ENCODE results near the gene DDHD1. TPM values are rescaled to one million over a fixed set of nuclear protein-coding genes. Genes with fewer than 3 reads are reported as not detected.

DDHD1 gene
- total and polyA plus RNA-seq, 10 donors: 3.4 to 52.2 (median 25.9) TPM

- Histone ChIP-seq H3K36me3 (peaks cover 0 to 78% (median 15%) of the 10 kb centered on the region in 6 donors), H3K4me1 (no peaks in the 10 kb centered on the region), H3K9me3 (no peaks in the 10 kb centered on the region), H3K4me3 (no peak overlapping the region), H3K27ac (no peak overlapping the region), H3K27me3 (replicated peaks in 1 of 7) (no peaks in the 10 kb centered on the region)
- 96 to 99% (median 98%) methylated on average over 2 of the region's 2 CpGs for WGBS, 5 donors
- intact Hi-C loops (cut with DNase I; ENCODE audit: low total_unique reads): no loop called here
- TF ChIP-seq, protein P1, sequence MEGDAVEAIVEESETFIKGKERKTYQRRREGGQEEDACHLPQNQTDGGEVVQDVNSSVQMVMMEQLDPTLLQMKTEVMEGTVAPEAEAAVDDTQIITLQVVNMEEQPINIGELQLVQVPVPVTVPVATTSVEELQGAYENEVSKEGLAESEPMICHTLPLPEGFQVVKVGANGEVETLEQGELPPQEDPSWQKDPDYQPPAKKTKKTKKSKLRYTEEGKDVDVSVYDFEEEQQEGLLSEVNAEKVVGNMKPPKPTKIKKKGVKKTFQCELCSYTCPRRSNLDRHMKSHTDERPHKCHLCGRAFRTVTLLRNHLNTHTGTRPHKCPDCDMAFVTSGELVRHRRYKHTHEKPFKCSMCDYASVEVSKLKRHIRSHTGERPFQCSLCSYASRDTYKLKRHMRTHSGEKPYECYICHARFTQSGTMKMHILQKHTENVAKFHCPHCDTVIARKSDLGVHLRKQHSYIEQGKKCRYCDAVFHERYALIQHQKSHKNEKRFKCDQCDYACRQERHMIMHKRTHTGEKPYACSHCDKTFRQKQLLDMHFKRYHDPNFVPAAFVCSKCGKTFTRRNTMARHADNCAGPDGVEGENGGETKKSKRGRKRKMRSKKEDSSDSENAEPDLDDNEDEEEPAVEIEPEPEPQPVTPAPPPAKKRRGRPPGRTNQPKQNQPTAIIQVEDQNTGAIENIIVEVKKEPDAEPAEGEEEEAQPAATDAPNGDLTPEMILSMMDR (IDR thresholded peaks at IDR 0.05 in 8 of 11, conservative IDR thresholded peaks at IDR 0.05 in 3 of 11): no peak
- TF ChIP-seq POLR2AphosphoS5 (IDR thresholded peaks at IDR 0.05) (no peak), POLR2A (IDR thresholded peaks at IDR 0.05) (no peak)
- no peak for DNase-seq
Measured at GRCh38 chr14:53044486-53044885, 108.6 kb downstream of the DDHD1 start.

DNA sequence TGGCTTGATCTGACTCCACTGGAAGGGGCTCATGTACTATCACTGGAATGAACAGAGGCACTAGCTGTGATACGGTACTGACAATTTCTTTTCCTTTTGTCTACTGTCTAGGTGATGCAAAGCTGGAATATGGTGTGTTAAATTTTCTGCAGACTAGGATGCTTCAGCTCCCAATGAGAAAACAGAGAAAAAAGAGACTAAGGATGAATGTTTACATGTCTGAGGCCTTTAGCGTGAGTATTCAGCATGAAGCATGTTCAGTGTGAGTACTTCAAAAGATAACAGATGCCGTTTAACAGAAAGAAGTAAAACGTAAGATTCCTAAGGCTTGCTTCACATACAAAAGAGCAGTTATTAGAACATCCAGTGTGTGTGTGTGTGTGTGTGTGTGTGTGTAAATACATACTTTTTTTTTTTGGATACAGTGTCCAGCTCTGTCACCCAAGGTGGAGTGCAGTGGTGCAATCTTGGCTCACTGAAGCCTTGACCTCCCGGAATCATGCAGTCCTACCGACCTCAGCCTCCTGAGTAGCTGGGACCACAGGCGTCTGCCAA, 110.0 kb downstream of the DDHD1 start:
- Histone ChIP-seq H3K36me3 (peaks cover 0 to 84% (median 20%) of the 10 kb centered on the region in 6 donors), H3K27ac (peak overlapping the region in 4 of 8 donors; percentile 24 to 41 (median 36)), H3K27me3 (replicated peaks in 1 of 7) (no peaks in the 10 kb centered on the region), H3K9me3 (no peaks in the 10 kb centered on the region), H3K4me1 (no peaks in the 10 kb centered on the region), H3K4me3 (no peak overlapping the region)
- no peak for DNase-seq
- TF ChIP-seq POLR2AphosphoS5 (IDR thresholded peaks at IDR 0.05) (no peak), POLR2A (IDR thresholded peaks at IDR 0.05) (no peak)
- TF ChIP-seq, protein P1 (IDR thresholded peaks at IDR 0.05 in 8 of 11, conservative IDR thresholded peaks at IDR 0.05 in 3 of 11): no peak
- 81 to 89% (median 85%) methylated on average over 7 of the region's 7 CpGs for WGBS, 5 donors
- intact Hi-C loops (cut with DNase I; ENCODE audit: low total_unique reads): no loop called here

GRCh38 chr14:53042480-53042879, 110.6 kb downstream of the DDHD1 start:
- TF ChIP-seq, protein P1 (IDR thresholded peaks at IDR 0.05 in 8 of 11, conservative IDR thresholded peaks at IDR 0.05 in 3 of 11): no peak
- TF ChIP-seq POLR2A (IDR thresholded peaks at IDR 0.05): no peak
- H3K36me3 ChIP-seq: peaks cover 0 to 89% (median 24%) of the 10 kb centered on the region in 6 donors
- intact Hi-C loops (cut with DNase I; ENCODE audit: low total_unique reads): no loop called here
- DNase-seq: no peak
- 81 to 89% (median 85%) methylated on average over 4 of the region's 4 CpGs for WGBS, 5 donors
- H3K4me3 ChIP-seq: no peak overlapping the region
- H3K4me1 ChIP-seq: no peaks in the 10 kb centered on the region
- H3K9me3 ChIP-seq: no peaks in the 10 kb centered on the region
- no peaks in the 10 kb centered on the region for H3K27me3 ChIP-seq (replicated peaks in 1 of 7)
- peak overlapping the region in 6 of 8 donors; percentile 16 to 41 (median 32) for H3K27ac ChIP-seq

- TF ChIP-seq, protein P1 (IDR thresholded peaks at IDR 0.05 in 8 of 11, conservative IDR thresholded peaks at IDR 0.05 in 3 of 11): no peak
- TF ChIP-seq POLR2AphosphoS5 (IDR thresholded peaks at IDR 0.05) (no peak), POLR2A (IDR thresholded peaks at IDR 0.05) (no peak)
- no peaks in the 10 kb centered on the region for H3K9me3 ChIP-seq
- no peaks in the 10 kb centered on the region for H3K27me3 ChIP-seq (replicated peaks in 1 of 7)
- H3K4me3 ChIP-seq: no peak overlapping the region
- H3K36me3 ChIP-seq: peaks cover 0 to 87% (median 29%) of the 10 kb centered on the region in 6 donors
- no peak for DNase-seq
- H3K27ac ChIP-seq: no peak overlapping the region
- WGBS, 5 donors: 89 to 99% (median 94%) methylated on average over 2 of the region's 2 CpGs
- intact Hi-C loops (cut with DNase I; ENCODE audit: low total_unique reads): no loop called here
- H3K4me1 ChIP-seq: no peaks in the 10 kb centered on the region
Measured at GRCh38 chr14:53041067-53041466, 112.1 kb downstream of the DDHD1 start.
